ENCODE results near the gene PAWR. TPM values are rescaled to one million over a fixed set of nuclear protein-coding genes. Genes with fewer than 3 reads are reported as not detected.
"Not testable (repeated sequence)": the region's sequence is repeated elsewhere in the genome, so short reads cannot be mapped to it uniquely, and the experiment has no call there.

Gene PAWR
- total RNA-seq, 1 experiment from 2014 or later = 38.7 TPM

- in situ Hi-C loops (cut with HindIII; ENCODE audit: low sequenced_read_pairs) = no loop called here
Observed at GRCh38 chr12:79615596-79616560, 74.9 kb downstream of the PAWR start.

DNA sequence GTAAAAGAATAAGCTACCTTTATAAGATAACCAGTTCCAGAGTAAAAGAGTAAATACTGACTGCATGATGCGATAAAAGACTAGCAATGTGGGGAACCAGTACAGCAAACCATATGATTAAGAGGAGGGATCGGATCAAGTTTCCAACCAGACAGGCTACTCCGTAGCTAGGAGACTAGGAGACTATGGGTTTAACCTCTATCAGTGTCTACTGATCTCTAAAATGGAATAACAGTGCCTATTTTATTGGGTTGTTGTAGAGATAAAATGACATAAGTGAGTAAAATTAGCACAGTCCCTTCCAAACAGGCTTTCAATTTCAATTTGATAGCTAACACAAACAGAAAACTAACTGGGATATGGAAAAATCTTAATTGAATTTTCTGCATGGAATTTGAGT is 76.0 kb downstream of the PAWR start:
- no peak for DNase-seq (ENCODE audit: low spot score)
- in situ Hi-C loops (cut with HindIII; ENCODE audit: low sequenced_read_pairs) = no loop called here

More at GRCh38 chr12:79615596-79616560, 74.9 kb downstream of the PAWR start:
- DNase-seq (ENCODE audit: low spot score) = no peak

DNA sequence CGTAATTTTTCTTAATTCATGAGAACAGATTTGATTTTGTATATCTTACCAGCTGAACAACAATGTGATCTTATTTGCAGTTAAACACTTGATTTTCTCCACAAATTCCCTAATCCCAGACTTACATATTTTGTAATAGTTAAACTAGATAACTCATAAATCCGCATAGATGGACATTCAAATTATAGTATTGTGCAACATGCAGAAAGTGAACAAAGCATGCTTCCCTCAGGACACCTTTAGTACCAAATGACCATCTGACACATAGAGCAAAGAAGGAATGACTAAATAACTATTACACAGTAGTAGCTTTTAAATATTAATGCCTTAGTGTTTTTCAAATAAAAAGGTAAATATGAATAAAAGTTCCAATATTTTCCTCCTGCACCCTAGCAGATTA is 88.9 kb downstream of the PAWR start:
- DNase-seq (ENCODE audit: low spot score) = no peak

DNA sequence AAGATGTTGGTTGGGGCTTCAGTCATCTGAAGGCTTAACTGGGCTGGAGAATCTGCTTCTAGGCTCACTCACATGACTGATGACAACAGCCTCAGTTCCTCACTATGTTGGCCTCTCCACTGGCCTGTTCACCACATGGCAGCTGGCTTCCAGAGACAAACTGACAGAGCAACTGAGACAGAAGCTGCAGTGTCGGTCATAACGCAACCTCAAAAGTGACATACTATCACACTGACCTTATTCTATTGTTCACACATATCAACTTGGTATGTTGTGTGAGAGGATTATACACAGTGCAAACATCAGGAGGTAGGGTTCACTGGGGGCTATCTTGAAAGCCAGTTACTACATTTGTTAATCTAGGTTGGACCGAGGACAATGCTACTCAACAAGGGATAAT is 92.9 kb downstream of the PAWR start:
- in situ Hi-C loops (cut with HindIII; ENCODE audit: low sequenced_read_pairs) = no loop called here

More for the DNA sequence above, 88.9 kb downstream of the PAWR start:
- in situ Hi-C loops (cut with HindIII; ENCODE audit: low sequenced_read_pairs) = no loop called here

DNA sequence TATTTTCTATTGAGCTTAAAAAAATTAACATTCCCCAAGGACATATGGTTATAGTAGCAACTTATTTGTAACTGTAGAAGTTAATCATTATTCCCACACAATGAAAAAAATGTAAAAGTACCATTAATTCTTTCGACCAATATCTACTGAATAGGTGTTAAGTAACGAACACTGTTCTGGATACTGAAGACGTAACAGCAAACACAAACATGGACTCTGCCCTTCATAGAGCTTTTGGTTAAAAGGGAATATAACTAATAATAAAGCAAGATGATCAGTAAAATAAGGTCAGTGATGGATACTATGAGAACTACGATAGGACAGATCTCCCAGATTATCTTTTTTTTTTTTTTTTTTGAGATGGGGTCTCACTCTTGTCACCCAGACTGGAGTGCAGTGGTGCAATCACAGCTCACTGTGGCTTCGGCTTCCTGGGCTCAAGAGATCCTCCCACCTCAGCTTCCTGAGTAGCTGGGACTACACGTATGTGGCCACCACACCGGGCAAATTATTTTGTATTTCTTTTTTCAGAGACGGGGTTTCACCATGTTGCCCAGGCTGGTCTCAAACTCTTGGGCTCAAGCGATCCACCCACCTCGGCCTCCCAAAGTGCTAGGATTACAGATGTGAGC is 93.9 kb downstream of the PAWR start:
- in situ Hi-C loops (cut with HindIII; ENCODE audit: low sequenced_read_pairs) = no loop called here
- DNase-seq (ENCODE audit: low spot score) = no peak

More for the DNA sequence above, 92.9 kb downstream of the PAWR start:
- no peak for DNase-seq (ENCODE audit: low spot score)

DNA sequence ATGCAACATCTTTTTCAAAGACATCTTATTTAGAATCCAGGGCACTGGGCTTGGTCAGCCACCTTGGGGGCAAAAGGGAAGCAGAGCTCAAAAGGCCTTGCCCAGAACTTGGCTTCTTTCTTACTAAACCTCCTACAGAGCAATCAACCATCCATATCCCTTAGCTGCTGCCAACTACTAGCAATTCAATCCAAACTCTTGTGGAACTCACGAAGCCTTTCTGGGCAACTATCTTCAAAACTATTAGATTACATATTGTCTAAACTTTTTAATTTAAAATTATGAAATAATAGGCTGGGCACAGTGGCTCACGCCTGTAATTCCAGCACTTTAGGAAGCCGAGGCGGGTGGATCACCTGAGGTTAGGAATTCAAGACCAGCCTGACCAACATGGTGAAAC is 95.5 kb downstream of the PAWR start:
- in situ Hi-C loops (cut with HindIII; ENCODE audit: low sequenced_read_pairs) = no loop called here

GRCh38 chr12:79592865-79593264 is 97.9 kb downstream of the PAWR start:
- in situ Hi-C loops (cut with HindIII; ENCODE audit: low sequenced_read_pairs) = no loop called here
- no peak for DNase-seq (ENCODE audit: low spot score)

More for the DNA sequence above, 95.5 kb downstream of the PAWR start:
- no peak for DNase-seq (ENCODE audit: low spot score)

DNA sequence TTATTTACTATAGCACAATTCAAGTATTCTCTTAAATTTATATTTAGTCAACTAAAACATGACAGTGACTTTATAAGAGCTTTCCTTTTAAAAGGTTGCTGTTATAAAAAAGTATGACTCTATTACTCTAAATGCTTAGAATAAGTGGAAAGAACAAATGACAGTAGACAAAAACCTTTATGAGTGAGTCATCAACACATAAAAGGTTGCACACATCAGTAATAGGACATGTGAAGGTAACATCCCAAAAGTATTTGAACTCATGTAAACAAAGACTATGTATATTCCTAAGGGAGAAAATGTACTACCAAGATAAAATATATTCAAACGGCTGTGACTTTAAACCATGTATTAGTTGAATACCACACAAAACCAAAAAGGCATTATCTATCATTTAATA is 98.8 kb downstream of the PAWR start:
- no peak for DNase-seq (ENCODE audit: low spot score)
- in situ Hi-C loops (cut with HindIII; ENCODE audit: low sequenced_read_pairs) = no loop called here

GRCh38 chr12:79590751-79591150 is 100.0 kb downstream of the PAWR start:
- in situ Hi-C loops (cut with HindIII; ENCODE audit: low sequenced_read_pairs) = no loop called here
- DNase-seq (ENCODE audit: low spot score) = no peak

DNA sequence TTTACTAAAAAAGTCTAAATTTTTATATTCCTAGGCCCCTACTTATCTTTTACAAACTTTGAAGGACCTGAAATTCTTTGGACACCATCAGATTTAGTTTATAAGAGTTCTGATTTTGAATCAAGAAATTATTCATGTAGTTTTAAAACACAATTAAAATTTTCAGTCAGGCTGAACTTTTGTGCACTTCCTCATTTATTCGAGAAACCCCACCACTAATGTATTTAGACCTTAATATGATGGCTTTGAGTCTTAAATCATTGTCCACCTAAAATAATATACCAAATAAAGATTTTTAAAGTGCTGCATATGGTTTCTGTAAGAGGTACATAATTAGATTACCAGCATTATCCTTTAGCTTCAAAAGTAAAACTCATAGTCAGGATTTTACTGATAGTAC is 103.4 kb downstream of the PAWR start:
- in situ Hi-C loops (cut with HindIII; ENCODE audit: low sequenced_read_pairs) = no loop called here
- DNase-seq (ENCODE audit: low spot score) = no peak

- no peak for DNase-seq (ENCODE audit: low spot score)
- in situ Hi-C loops (cut with HindIII; ENCODE audit: low sequenced_read_pairs) = no loop called here
Observed at GRCh38 chr12:79585147-79585546, 105.6 kb downstream of the PAWR start.

DNA sequence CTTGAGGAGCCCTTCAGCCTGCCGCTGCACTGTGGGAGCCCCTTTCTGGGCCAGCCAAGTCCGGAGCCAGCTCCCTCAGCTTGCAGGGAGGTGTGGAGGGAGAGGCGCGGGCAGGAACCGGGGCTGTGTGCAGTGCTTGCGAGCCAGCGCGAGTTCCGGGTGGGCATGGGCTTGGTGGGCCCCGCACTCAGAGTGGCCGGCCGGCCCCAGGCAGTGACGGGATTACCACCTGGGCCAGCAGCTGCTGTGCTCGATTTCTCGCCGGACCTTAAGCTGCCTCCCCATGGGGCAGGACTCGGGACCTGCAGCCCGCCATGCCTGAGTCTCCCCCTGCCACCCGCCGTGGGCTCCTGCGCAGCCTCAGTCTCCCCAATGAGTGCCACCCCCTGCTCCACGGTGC is 116.9 kb downstream of the PAWR start:
- no peak for DNase-seq (ENCODE audit: low spot score)
- in situ Hi-C loops (cut with HindIII; ENCODE audit: low sequenced_read_pairs) = no loop called here

DNA sequence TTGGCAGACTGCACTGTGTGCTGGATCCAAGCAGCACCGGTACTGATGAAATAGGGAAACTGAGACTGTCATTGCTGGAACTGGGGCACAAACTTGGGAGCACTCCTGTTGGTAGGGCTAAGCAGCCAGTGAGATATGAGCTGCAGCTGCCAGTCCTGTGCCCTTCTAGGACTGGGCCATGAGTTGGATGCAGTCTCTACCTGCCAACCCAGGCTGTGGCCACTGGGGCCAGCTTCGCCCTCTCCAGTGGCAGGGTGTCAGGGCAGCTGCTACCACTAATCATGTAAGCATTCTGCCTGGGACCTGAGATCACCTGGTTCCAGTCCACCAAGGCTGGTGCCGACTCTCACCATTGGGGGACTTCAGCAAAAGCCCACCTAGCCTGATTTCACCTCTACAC is 121.1 kb downstream of the PAWR start:
- in situ Hi-C loops (cut with HindIII; ENCODE audit: low sequenced_read_pairs) = no loop called here
- no peak for DNase-seq (ENCODE audit: low spot score)

DNA sequence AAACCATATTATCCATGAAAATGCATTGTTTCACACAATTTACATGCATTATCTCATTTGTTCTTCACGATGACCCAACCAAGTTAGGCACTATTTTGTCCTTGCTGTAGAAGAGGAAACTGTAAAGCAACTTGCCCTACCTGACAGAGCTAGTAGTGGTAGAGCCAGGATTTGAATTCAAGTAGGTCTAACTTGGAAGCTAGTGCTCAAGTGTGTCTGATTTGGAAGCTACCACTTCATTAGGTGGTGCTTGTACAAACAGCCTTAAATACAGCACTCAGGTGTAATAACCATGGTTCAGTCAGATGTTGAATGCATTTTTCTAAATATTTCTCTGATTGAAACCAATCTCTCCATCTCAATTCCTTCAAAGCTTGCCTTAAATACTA is 123.6 kb downstream of the PAWR start:
- DNase-seq (ENCODE audit: low spot score) = no peak
- in situ Hi-C loops (cut with HindIII; ENCODE audit: low sequenced_read_pairs) = no loop called here

DNA sequence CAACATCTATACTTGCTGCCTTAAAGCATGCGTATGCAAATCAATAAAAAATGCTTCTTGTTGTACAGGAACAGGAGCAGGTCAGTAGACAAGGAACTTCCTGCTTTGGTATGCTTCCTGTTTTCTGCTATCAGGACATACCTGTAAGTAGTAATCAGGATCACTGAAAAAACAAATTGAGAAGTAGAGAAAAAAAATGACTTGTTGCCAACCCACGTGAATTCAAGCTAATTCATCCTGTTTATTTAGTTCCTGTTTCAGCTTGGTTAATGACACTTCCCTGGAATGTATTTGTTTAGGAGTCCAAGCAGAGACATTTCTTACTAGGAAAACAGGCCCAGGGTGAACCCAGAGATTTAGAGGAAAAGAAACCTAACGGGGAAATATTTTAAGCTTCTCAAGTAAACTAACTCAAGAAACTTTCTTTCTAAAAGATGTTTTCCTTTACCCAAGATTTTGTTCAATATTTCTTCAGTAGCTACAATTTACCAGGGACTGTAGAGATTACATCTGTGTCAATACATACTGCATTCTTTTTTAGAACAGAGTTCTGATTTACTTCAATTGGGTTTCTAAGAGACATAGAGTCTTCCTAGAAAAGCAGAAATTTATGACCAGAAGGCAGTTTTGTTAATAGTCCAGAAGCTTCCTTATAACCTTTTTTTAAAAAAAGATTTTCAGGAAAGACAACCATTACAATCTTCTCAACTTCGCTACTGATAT is 124.2 kb downstream of the PAWR start:
- no peak for DNase-seq (ENCODE audit: low spot score)
- in situ Hi-C loops (cut with HindIII; ENCODE audit: low sequenced_read_pairs) = no loop called here

- in situ Hi-C loops (cut with HindIII; ENCODE audit: low sequenced_read_pairs); DNase-seq (ENCODE audit: low spot score): not testable (repeated sequence)
Observed at GRCh38 chr12:79564727-79565350, 125.9 kb downstream of the PAWR start.

- no peak for DNase-seq (ENCODE audit: low spot score)
- in situ Hi-C loops (cut with HindIII; ENCODE audit: low sequenced_read_pairs) = no loop called here
Observed at GRCh38 chr12:79563021-79563740, 127.6 kb downstream of the PAWR start.

DNA sequence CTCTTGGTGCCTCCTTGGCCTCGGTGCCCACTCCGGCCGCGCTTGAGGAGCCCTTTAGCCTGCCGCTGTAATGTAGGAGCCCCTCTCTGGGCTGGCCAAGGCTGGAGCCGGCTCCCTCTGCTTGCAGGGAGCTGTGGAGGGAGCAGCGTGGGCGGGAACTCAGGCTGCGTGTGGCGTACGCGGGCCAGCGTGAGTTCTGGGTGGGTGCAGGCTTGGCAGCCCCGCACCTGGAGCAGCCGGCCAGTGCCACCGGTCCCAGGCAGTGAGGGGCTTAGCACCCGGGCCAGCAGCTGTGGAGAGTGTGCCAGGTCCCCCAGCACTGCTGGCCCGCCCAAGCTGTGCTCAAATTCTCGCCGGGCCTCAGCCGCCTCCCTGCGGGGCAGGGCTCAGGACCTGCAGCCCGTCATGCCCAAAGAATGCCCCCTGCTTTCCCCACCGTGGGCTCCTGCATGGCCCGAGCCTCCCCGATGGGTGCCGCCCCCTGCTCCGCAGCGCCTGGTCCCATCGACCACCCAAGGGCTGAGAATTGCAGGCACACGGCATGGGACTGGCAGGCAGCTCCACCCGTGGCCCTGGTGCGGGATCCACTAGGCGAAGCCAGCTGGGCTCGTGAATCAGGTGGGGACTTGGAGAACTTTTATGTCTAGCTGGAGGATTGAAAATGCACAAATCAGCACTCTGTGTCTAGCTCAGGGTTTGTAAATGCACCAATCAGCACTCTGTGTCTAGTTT is 129.2 kb downstream of the PAWR start:
- no peak for DNase-seq (ENCODE audit: low spot score)
- in situ Hi-C loops (cut with HindIII; ENCODE audit: low sequenced_read_pairs) = no loop called here

Measured in G401 (cell line).